ENCODE results near the gene ACAP3.

- TF ChIP-seq CTCF (IDR thresholded peaks at IDR 0.05; ENCODE audit: low read depth, low read length, missing input control) (no peak), MAX (IDR thresholded peaks at IDR 0.05) (no peak), ATF3 (IDR thresholded peaks at IDR 0.05) (no peak), REST (IDR thresholded peaks at IDR 0.05) (no peak), YY1 (IDR thresholded peaks at IDR 0.05) (no peak), JUND (IDR thresholded peaks at IDR 0.05) (no peak), ZBTB33 (IDR thresholded peaks at IDR 0.05) (no peak), RAD21 (IDR thresholded peaks at IDR 0.05) (no peak)
Observed at GRCh38 chr1:1264026-1264425, 43.7 kb downstream of the ACAP3 start.

Measured in liver (tissue), 3 donors.